ENCODE data around the gene SETD5. TPM values are rescaled to one million over a fixed set of nuclear protein-coding genes. Genes with fewer than 3 reads are reported as not detected.

SETD5 gene
- total and polyA plus RNA-seq, 9 donors: 30.8 to 140 (median 97.6) TPM

- no peak for TF ChIP-seq POLR2A (IDR thresholded peaks at IDR 0.05)
- TF ChIP-seq EP300 (IDR thresholded peaks at IDR 0.05): no peak
- no peak for TF ChIP-seq CTCF (IDR thresholded peaks at IDR 0.05)
- 0% methylated on average over 7 of the region's 7 CpGs for WGBS, 3 donors
- Histone ChIP-seq H3K9me3 (no peaks in the 10 kb centered on the region), H3K27ac (peak overlapping the region in 1 of 2 donors; percentile 97), H3K4me1 (ENCODE audit: insufficient read depth) (peaks cover 13% of the 10 kb centered on the region), H3K27me3 (no peaks in the 10 kb centered on the region), H3K36me3 (no peaks in the 10 kb centered on the region), H3K4me3 (peak overlapping the region; percentile 85)
- DNase-seq: peak in 1 of 5 donors; percentile 22
- intact Hi-C loops (cut with DNase I): no loop called here
Observed at GRCh38 chr3:9398700-9399336, 1.4 kb downstream of the SETD5 start.

- no peaks in the 10 kb centered on the region for H3K36me3 ChIP-seq
- no peaks in the 10 kb centered on the region for H3K9me3 ChIP-seq
- WGBS, 3 donors: 1 to 3% (median 2%) methylated on average over 2 of the region's 2 CpGs
- intact Hi-C loops (cut with DNase I): no loop called here
- peak overlapping the region; percentile 85 for H3K4me3 ChIP-seq
- peak overlapping the region in 1 of 2 donors; percentile 97 for H3K27ac ChIP-seq
- H3K4me1 ChIP-seq (ENCODE audit: insufficient read depth): peaks cover 13% of the 10 kb centered on the region
- no peaks in the 10 kb centered on the region for H3K27me3 ChIP-seq
- no peak for DNase-seq
- no peak for TF ChIP-seq POLR2A (IDR thresholded peaks at IDR 0.05)
- no peak for TF ChIP-seq EP300 (IDR thresholded peaks at IDR 0.05)
- no peak for TF ChIP-seq CTCF (IDR thresholded peaks at IDR 0.05)
Observed at GRCh38 chr3:9399337-9399703, 1.9 kb downstream of the SETD5 start.

GRCh38 chr3:9399746-9400145 lies 2.3 kb downstream of the SETD5 start:
- H3K4me3 ChIP-seq: peak overlapping the region; percentile 85
- intact Hi-C loops (cut with DNase I): no loop called here
- peak overlapping the region in 1 of 2 donors; percentile 97 for H3K27ac ChIP-seq
- peaks cover 16% of the 10 kb centered on the region for H3K4me1 ChIP-seq (ENCODE audit: insufficient read depth)
- no peaks in the 10 kb centered on the region for H3K27me3 ChIP-seq
- DNase-seq: peak; percentile 74 to 79 (median 76)
- WGBS, 3 donors: 0 to 1% (median 0%) methylated on average over 3 of the region's 3 CpGs
- no peaks in the 10 kb centered on the region for H3K36me3 ChIP-seq
- TF ChIP-seq EP300 (IDR thresholded peaks at IDR 0.05) (no peak), POLR2A (IDR thresholded peaks at IDR 0.05) (no peak), CTCF (IDR thresholded peaks at IDR 0.05) (no peak)
- H3K9me3 ChIP-seq: no peaks in the 10 kb centered on the region

- intact Hi-C loops (cut with DNase I): no loop called here
- 12 to 19% (median 15%) methylated on average over 3 of the region's 3 CpGs for WGBS, 3 donors
- Histone ChIP-seq H3K27ac (no peak overlapping the region), H3K9me3 (no peaks in the 10 kb centered on the region), H3K36me3 (no peaks in the 10 kb centered on the region), H3K4me3 (no peak overlapping the region), H3K4me1 (ENCODE audit: insufficient read depth) (peaks cover 15% of the 10 kb centered on the region), H3K27me3 (no peaks in the 10 kb centered on the region)
- TF ChIP-seq POLR2A (IDR thresholded peaks at IDR 0.05) (no peak), CTCF (IDR thresholded peaks at IDR 0.05) (no peak), EP300 (IDR thresholded peaks at IDR 0.05) (no peak)
- no peak for DNase-seq
Observed at GRCh38 chr3:9400616-9401015, 3.2 kb downstream of the SETD5 start.
